AG04449 (cell line): Measurements from ENCODE around the gene EGLN3.

ENCODE experiments used
- CTCF ChIA-PET: fragments of 350-600 bp; formaldehyde crosslinking; extraction: SDS; loops from one replicate; lab custom pipeline; 2021; ENCODE audit warnings: antibody characterized with exemption; lab: Yijun Ruan, JAX
- POLR2A ChIA-PET: fragments of 400-600, 350-600 bp; formaldehyde crosslinking; extraction: SDS; loops from one replicate; lab custom pipeline; 2020; ENCODE audit warnings: antibody characterized with exemption, inconsistent platforms; lab: Yijun Ruan, JAX
- DNase-seq: peaks from one replicate; pipeline ENCODE4 v3.0.0-alpha.2; 2010; ENCODE audit warnings: low read depth, low spot score
- H3K4me3 ChIP-seq: 2 replicates; pipeline ENCODE4 v1.5.1; 2011; ENCODE audit warnings: low read depth, mild to moderate bottlenecking, control low read depth, low read length
- CTCF ChIP-seq: IDR thresholded peaks from one replicate; pipeline ENCODE4 v1.5.1; 2011; ENCODE audit warnings: mild to moderate bottlenecking, moderate library complexity, low read length, control low read depth, inconsistent platforms; ENCODE audit not compliant: insufficient read depth; ENCODE audit errors: missing control alignments

EGLN3 gene

GRCh38 chr14:33909380-33910084 is 41.3 kb downstream of the EGLN3 start:
- DNase-seq, result no peak
- CTCF ChIA-PET, result no interaction called here
- POLR2A ChIA-PET, result no interaction called here
- H3K4me3 ChIP-seq, result no peak overlapping the region
- no peak for TF ChIP-seq CTCF

GRCh38 chr14:33908540-33909223 is 42.2 kb downstream of the EGLN3 start:
- DNase-seq, result no peak
- no peak overlapping the region for H3K4me3 ChIP-seq
- TF ChIP-seq CTCF, result no peak
- CTCF ChIA-PET, result no interaction called here
- POLR2A ChIA-PET, result no interaction called here

GRCh38 chr14:33906968-33907367 is 43.9 kb downstream of the EGLN3 start:
- CTCF ChIA-PET, result no interaction called here
- no peak overlapping the region for H3K4me3 ChIP-seq
- POLR2A ChIA-PET, result no interaction called here
- no peak for DNase-seq
- TF ChIP-seq CTCF, result no peak

GRCh38 chr14:33904609-33905008 is 46.3 kb downstream of the EGLN3 start:
- no peak overlapping the region for H3K4me3 ChIP-seq
- TF ChIP-seq CTCF, result no peak
- CTCF ChIA-PET, result no interaction called here
- POLR2A ChIA-PET, result no interaction called here
- DNase-seq, result no peak

- TF ChIP-seq CTCF, result no peak
- no peak for DNase-seq
- H3K4me3 ChIP-seq, result no peak overlapping the region
- CTCF ChIA-PET, result no interaction called here
- POLR2A ChIA-PET, result no interaction called here
These were observed 47.5 kb downstream of the EGLN3 start for GRCh38 chr14:33903369-33903768.

GRCh38 chr14:33902363-33902762 is 48.5 kb downstream of the EGLN3 start:
- H3K4me3 ChIP-seq, result no peak overlapping the region
- CTCF ChIA-PET, result no interaction called here
- no peak for DNase-seq
- POLR2A ChIA-PET, result no interaction called here
- TF ChIP-seq CTCF, result no peak
